SK-N-SH treated with all-trans-retinoic acid at 6 μM for 48 hours (cell line): ENCODE results near the gene HDHD2.

ENCODE experiments used
- ATAC-seq: fragments of 200-7000 bp; cut with Tn5 transposase; 3 replicates; pipeline ENCODE4 v1.9.1; 2020; ENCODE audit warnings: mild to moderate bottlenecking, moderate library complexity
- ARNTL ChIP-seq: fragments of 450-650 bp; formaldehyde crosslinking; IDR thresholded peaks from 2 replicates; pipeline ENCODE4 v1.5.0; 2020; ENCODE audit warnings: low read depth, mild to moderate bottlenecking, moderate library complexity, borderline replicate concordance
- BACH2 ChIP-seq: fragments of 250-450 bp; sonication (Bioruptor Pico); IDR thresholded peaks from 2 replicates; pipeline ENCODE4 v1.9.0; 2021; ENCODE audit warnings: mild to moderate bottlenecking, borderline replicate concordance
- ESRRG ChIP-seq: fragments of 250-450 bp; sonication (Bioruptor Pico); IDR thresholded peaks from 2 replicates; pipeline ENCODE4 v1.6.1; 2021; ENCODE audit warnings: mild to moderate bottlenecking
- GLIS3 ChIP-seq: fragments of 250-450 bp; sonication (Bioruptor Pico); IDR thresholded peaks from 2 replicates; pipeline ENCODE4 v1.5.0; 2020; ENCODE audit warnings: mild to moderate bottlenecking, moderate library complexity
- PPARA ChIP-seq: fragments of 250-450 bp; sonication (Bioruptor Pico); IDR thresholded peaks from 2 replicates; pipeline ENCODE4 v1.5.0; 2020; ENCODE audit warnings: mild to moderate bottlenecking, borderline replicate concordance
- RARB ChIP-seq: fragments of 250-450 bp; sonication (Bioruptor Pico); IDR thresholded peaks from 2 replicates; pipeline ENCODE4 v1.8.0; 2021; ENCODE audit warnings: mild to moderate bottlenecking, moderate library complexity
- SNAI2 ChIP-seq: fragments of 250-450 bp; sonication (Bioruptor Pico); IDR thresholded peaks from 2 replicates; pipeline ENCODE4 v1.5.0; 2020; ENCODE audit warnings: mild to moderate bottlenecking, moderate library complexity
- TCF4 ChIP-seq: fragments of 250-450 bp; sonication (Bioruptor Pico); IDR thresholded peaks from 2 replicates; pipeline ENCODE4 v1.8.0; 2021; ENCODE audit warnings: mild to moderate bottlenecking, moderate library complexity, borderline replicate concordance
- ZC3H10 ChIP-seq: fragments of 250-450 bp; sonication (Bioruptor Pico); IDR thresholded peaks from 2 replicates; pipeline ENCODE4 v1.5.1; 2021; ENCODE audit warnings: mild to moderate bottlenecking, moderate library complexity
- ZFP3 ChIP-seq: fragments of 250-450 bp; sonication (Bioruptor Pico); IDR thresholded peaks from 2 replicates; pipeline ENCODE4 v1.5.0; 2020; ENCODE audit warnings: mild to moderate bottlenecking, moderate library complexity
- ZNF565 ChIP-seq: fragments of 450-650 bp; formaldehyde crosslinking; conservative IDR thresholded peaks from 2 replicates; pipeline ENCODE4 v1.5.0; 2020; ENCODE audit warnings: low read depth, mild to moderate bottlenecking, moderate library complexity
- ZNF70 ChIP-seq: fragments of 450-650 bp; formaldehyde crosslinking; IDR thresholded peaks from 2 replicates; pipeline ENCODE4 v1.5.0; 2020; ENCODE audit warnings: mild to moderate bottlenecking, moderate library complexity
- TF ChIP-seq, protein P1 (sequence below): fragments of 250-450 bp; sonication (Bioruptor Pico); IDR thresholded peaks from 2 replicates; pipeline ENCODE4 v1.8.0; 2021; ENCODE audit warnings: low read depth, mild to moderate bottlenecking, moderate library complexity, borderline replicate concordance
- TF ChIP-seq, protein P2 (sequence below): fragments of 250-450 bp; sonication (Bioruptor Pico); IDR thresholded peaks from 2 replicates; pipeline ENCODE4 v1.5.0; 2020; ENCODE audit warnings: mild to moderate bottlenecking, moderate library complexity

HDHD2 gene

DNA sequence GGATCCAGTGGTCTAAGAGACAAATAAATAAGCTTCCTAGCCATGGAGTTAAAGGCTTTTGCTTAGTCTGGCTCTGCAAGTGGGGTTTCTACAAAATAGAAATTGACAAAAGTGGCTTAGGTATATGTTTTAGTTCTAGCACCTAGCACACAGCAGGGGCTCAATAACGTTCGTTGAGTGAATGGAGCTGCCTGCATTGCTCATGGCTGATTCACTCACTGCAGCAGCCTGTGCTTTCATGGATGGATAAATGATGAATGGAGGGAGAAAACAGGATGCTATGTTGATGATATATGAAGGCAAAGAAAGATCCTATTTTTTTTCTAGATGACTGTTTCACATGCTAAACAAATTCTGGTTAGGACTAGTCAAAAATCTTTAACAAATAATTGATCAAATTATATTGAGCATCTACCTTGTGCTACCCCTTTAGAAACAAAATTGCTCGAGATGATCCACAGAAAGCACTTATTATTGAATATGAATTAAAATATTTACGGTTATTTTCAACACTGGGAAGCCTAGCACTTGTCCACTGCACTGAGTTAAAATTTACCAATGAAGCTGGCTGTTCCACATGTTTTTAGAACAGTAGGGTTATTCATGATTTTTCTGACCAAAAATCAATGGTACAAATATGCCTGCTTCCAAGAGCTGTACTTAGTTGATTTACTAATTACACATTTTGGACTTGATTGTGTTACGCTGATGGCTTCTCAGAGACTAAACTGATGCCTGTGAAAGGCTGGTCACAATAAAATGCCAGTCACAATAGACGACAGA, 39.6 kb downstream of the HDHD2 start (continued):
- no peak for TF ChIP-seq ZFP3 (CRISPR knock-in tag)

DNA sequence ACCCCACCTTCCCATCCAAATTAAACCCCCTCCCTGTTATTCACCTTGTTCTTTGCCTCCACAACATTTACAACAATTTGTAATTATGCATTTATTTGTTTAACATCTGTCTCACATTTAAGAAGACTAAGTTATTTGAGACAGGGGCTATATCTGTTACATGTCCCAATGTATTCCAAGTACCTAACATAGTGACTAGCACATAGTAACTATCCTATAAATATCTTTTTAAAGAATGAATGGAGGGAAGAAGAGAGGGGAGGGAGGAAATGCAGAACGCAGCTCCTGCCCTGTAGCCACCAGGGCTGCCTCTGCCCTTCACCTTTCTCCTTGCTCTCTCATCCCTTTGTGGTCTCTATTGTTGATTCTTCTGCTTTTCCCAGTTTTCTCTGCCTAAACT, 40.6 kb downstream of the HDHD2 start:
- no peak for TF ChIP-seq ARNTL (CRISPR knock-in tag)
- no peak for TF ChIP-seq ESRRG (CRISPR knock-in tag)
- TF ChIP-seq ZNF565 (CRISPR knock-in tag) = no peak
- no peak for TF ChIP-seq ZC3H10
- no peak for TF ChIP-seq TCF4 (CRISPR knock-in tag)
- no peak for TF ChIP-seq GLIS3
- no peak for TF ChIP-seq SNAI2 (CRISPR knock-in tag)
- TF ChIP-seq, protein P1, sequence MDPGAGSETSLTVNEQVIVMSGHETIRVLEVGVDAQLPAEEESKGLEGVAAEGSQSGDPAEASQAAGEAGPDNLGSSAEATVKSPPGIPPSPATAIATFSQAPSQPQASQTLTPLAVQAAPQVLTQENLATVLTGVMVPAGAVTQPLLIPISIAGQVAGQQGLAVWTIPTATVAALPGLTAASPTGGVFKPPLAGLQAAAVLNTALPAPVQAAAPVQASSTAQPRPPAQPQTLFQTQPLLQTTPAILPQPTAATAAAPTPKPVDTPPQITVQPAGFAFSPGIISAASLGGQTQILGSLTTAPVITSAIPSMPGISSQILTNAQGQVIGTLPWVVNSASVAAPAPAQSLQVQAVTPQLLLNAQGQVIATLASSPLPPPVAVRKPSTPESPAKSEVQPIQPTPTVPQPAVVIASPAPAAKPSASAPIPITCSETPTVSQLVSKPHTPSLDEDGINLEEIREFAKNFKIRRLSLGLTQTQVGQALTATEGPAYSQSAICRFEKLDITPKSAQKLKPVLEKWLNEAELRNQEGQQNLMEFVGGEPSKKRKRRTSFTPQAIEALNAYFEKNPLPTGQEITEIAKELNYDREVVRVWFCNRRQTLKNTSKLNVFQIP = no peak
- no peak for TF ChIP-seq ZFP3 (CRISPR knock-in tag)
- TF ChIP-seq, protein P2, sequence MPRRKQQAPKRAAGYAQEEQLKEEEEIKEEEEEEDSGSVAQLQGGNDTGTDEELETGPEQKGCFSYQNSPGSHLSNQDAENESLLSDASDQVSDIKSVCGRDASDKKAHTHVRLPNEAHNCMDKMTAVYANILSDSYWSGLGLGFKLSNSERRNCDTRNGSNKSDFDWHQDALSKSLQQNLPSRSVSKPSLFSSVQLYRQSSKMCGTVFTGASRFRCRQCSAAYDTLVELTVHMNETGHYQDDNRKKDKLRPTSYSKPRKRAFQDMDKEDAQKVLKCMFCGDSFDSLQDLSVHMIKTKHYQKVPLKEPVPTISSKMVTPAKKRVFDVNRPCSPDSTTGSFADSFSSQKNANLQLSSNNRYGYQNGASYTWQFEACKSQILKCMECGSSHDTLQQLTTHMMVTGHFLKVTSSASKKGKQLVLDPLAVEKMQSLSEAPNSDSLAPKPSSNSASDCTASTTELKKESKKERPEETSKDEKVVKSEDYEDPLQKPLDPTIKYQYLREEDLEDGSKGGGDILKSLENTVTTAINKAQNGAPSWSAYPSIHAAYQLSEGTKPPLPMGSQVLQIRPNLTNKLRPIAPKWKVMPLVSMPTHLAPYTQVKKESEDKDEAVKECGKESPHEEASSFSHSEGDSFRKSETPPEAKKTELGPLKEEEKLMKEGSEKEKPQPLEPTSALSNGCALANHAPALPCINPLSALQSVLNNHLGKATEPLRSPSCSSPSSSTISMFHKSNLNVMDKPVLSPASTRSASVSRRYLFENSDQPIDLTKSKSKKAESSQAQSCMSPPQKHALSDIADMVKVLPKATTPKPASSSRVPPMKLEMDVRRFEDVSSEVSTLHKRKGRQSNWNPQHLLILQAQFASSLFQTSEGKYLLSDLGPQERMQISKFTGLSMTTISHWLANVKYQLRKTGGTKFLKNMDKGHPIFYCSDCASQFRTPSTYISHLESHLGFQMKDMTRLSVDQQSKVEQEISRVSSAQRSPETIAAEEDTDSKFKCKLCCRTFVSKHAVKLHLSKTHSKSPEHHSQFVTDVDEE (CRISPR knock-in tag) = no peak
- no peak for TF ChIP-seq ZNF70
- TF ChIP-seq PPARA = no peak
- TF ChIP-seq, all 23 proteins: peak for 0
- ATAC-seq = no peak

DNA sequence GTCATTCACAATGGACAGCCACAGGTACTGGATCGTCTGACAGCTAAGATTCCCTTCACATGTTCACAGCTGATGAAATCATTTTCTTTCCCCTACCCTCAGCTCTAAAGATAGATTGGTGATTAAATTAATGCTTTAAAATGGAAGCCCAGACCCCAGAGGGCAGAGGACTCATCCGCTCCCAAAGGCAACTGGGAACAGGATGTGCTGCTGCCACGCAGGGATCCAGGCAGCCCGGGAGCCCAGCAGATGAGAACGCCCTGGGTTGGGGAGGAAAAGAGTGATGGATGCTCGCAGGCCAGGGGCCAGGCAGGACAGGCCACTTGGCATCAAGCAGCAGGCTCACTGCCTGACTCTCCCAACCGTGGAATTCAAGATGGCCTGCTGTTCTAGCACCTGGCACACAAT, 41.3 kb downstream of the HDHD2 start:
- TF ChIP-seq ZNF565 (CRISPR knock-in tag) (no peak), ARNTL (CRISPR knock-in tag) (no peak), TCF4 (CRISPR knock-in tag) (no peak), ZNF70 (no peak), BACH2 (CRISPR knock-in tag) (no peak), GLIS3 (no peak), RARB (CRISPR knock-in tag) (no peak)
- TF ChIP-seq, protein P1 = no peak
- TF ChIP-seq, all 23 proteins: peak for 0

DNA sequence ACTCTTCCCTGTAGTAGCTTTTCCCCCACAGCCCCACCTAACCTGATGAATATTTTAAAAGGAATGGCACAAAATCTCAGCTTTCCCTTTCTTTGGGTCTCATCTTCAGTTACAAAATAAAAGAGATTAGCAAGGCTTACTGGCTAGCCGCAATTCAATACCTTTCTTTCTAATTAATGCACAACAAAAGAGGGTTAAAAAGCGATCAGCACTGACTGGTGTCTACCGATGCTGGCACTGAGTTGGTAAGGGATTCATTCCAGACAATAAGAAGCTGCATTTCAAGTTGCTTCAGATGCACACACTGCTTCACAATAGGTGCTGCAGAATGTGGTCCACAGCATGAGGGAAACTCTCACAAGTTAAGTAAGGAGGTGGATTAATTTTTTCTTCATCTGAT, 41.9 kb downstream of the HDHD2 start:
- TF ChIP-seq SNAI2 (CRISPR knock-in tag) = no peak
- TF ChIP-seq, all 23 proteins: peak for 0
- no peak for ATAC-seq

More for the DNA sequence above, 41.3 kb downstream of the HDHD2 start:
- ATAC-seq = no peak

DNA sequence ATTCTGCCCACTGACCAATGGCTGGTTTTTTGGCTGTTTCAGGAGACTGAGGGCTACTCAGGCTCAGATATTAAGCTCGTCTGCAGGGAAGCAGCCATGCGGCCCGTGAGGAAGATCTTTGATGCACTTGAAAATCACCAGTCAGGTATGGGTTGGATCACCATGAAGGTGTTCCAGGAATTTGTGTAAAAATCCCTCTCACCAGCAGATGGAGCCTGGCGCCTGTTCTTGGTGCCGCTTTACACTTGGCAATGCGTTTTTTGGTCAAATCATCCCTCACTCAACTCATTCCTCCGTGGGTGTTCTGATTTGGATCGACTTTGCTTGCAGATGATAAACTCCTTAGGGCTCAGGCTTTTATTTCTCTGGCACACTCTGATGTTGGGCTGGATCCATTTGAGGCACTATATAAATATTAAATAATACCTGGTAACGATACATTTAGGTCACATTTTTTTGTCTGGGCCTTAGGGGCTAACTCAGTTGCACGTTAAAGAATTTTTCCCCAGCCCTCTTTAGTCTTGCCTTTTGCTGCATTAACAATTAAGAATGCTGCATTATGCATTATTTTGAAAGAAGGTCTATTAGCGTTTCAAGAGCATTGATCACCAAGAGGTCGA, 50.0 kb downstream of the HDHD2 start:
- ATAC-seq = peak; percentile 89
- TF ChIP-seq ZNF565 (CRISPR knock-in tag) = no peak
- TF ChIP-seq, protein P2 (CRISPR knock-in tag) = no peak
- TF ChIP-seq ESRRG (CRISPR knock-in tag) = no peak
- no peak for TF ChIP-seq SNAI2 (CRISPR knock-in tag)
- TF ChIP-seq GLIS3 = no peak
